Testis (tissue), 2 donors: Measurements from ENCODE around the gene TWSG1.

Experiments used
- CTCF ChIP-seq, 3 experiments: fragments of 450-650 bp in 2 of 3; fragments of 200-600 bp in 1 of 3; sonication (generic) in 1 of 3; IDR thresholded peaks; one replicate each; pipeline ENCODE4 v1.5.1; 2016 to 2019; ENCODE audit warnings: antibody characterized with exemption in 3 of 3, mild to moderate bottlenecking in 2 of 3, moderate library complexity in 1 of 3
- POLR2A ChIP-seq: fragments of 450-650 bp; IDR thresholded peaks from one replicate; pipeline ENCODE4 v1.6.1; 2017; ENCODE audit warnings: antibody characterized with exemption, mild to moderate bottlenecking, moderate library complexity

GRCh38 chr18:9387891-9388290 is 53.3 kb downstream of the TWSG1 start:
- TF ChIP-seq CTCF (IDR thresholded peaks at IDR 0.05), result no peak
- no peak for TF ChIP-seq POLR2A
